A549 (cell line): ENCODE measurements around the gene CFAP46. TPM values are rescaled to one million over a fixed set of nuclear protein-coding genes. Genes with fewer than 3 reads are reported as not detected.

Experiments
- ATAC-seq, 2 experiments: fragments of 200-7000 bp in 1 of 2; fragments of >200 bp in 1 of 2; cut with Nextera tagmentation in 1 of 2; cut with Tn5 transposase in 1 of 2; 3 replicates each; pipeline versions ENCODE4 v1.8.0 to v1.9.1; 2018 to 2020; ENCODE audit warnings: mild to moderate bottlenecking in 1 of 2, moderate library complexity in 1 of 2
- CTCF ChIA-PET: fragments of 300-600 bp; sonication (Branson Sonifier 250); formaldehyde crosslinking; extraction: SDS; loops from one replicate; lab custom pipeline; 2021; ENCODE audit warnings: antibody characterized with exemption, inconsistent platforms; lab: Yijun Ruan, JAX
- POLR2A ChIA-PET: fragments of 350-600 bp; formaldehyde crosslinking; extraction: SDS; loops from one replicate; lab custom pipeline; 2021; ENCODE audit warnings: antibody characterized with exemption, inconsistent platforms; lab: Yijun Ruan, JAX
- DNase-seq, 2 experiments: peaks; one replicate each; pipeline versions ENCODE4 v3.0.0 to v3.0.0-alpha.2; 2011 to 2016; ENCODE audit warnings: low read depth in 1 of 2, low spot score in 1 of 2
- FAIRE-seq: peaks from 2 replicates; lab custom pipeline; 2011; peaks lifted over from hg19 to GRCh38; lab: Jason Lieb, UNC
- H3K27ac ChIP-seq, 2 experiments: fragments of >200 bp; sonication (Bioruptor Twin); formaldehyde crosslinking; 3 replicates each; pipeline ENCODE4 v1.5.1; 2016 to 2017
- H3K4me1 ChIP-seq: fragments of >200 bp; sonication (Bioruptor Twin); formaldehyde crosslinking; 3 replicates; pipeline ENCODE4 v1.6.1; 2016
- H3K4me2 ChIP-seq: fragments of >200 bp; sonication (Bioruptor Twin); formaldehyde crosslinking; 3 replicates; pipeline ENCODE4 v1.6.1; 2016
- H3K4me3 ChIP-seq: fragments of >200 bp; sonication (Bioruptor Twin); formaldehyde crosslinking; 3 replicates; pipeline ENCODE4 v1.5.1; 2016
- H3K9me3 ChIP-seq: fragments of >200 bp; sonication (Bioruptor Twin); formaldehyde crosslinking; 3 replicates; pipeline ENCODE4 v1.6.1; 2016
- CTCF ChIP-seq: fragments of >200 bp; sonication (Bioruptor Twin); formaldehyde crosslinking; IDR thresholded peaks from 3 replicates; pipeline ENCODE4 v1.5.1; 2016
- ESRRA ChIP-seq: fragments of 150-350 bp; IDR thresholded peaks from 2 replicates; pipeline ENCODE4 v1.6.1; 2014; ENCODE audit warnings: mild to moderate bottlenecking, low read length, borderline replicate concordance
- FOSB ChIP-seq: fragments of 250-450 bp; sonication (Bioruptor Pico); IDR thresholded peaks from 2 replicates; pipeline ENCODE4 v1.5.0; 2020; ENCODE audit warnings: mild to moderate bottlenecking, moderate library complexity
- FOSL2 ChIP-seq, 2 experiments: fragments of 450-650 bp in 1 of 2; fragments of >200 bp in 1 of 2; sonication (Bioruptor Twin) in 1 of 2; formaldehyde crosslinking; IDR thresholded peaks; 2 replicates each; pipeline versions ENCODE4 v1.5.0 to v1.6.1; 2016 to 2020; ENCODE audit warnings: mild to moderate bottlenecking in 1 of 2, moderate library complexity in 1 of 2
- HDAC2 ChIP-seq: fragments of 200-600 bp; sonication (generic); IDR thresholded peaks from 2 replicates; pipeline ENCODE4 v1.6.1; 2016
- HEYL ChIP-seq: fragments of 250-450 bp; sonication (Bioruptor Pico); IDR thresholded peaks from 2 replicates; pipeline ENCODE4 v1.8.0; 2021; ENCODE audit warnings: mild to moderate bottlenecking, moderate library complexity
- HMGXB4 ChIP-seq: fragments of 250-450 bp; sonication (Bioruptor Pico); IDR thresholded peaks from 2 replicates; pipeline ENCODE4 v1.5.0; 2021; ENCODE audit warnings: mild to moderate bottlenecking, moderate library complexity, borderline replicate concordance
- HOXA7 ChIP-seq: fragments of 250-450 bp; sonication (Bioruptor Pico); IDR thresholded peaks from 2 replicates; pipeline ENCODE4 v1.5.0; 2020; ENCODE audit warnings: mild to moderate bottlenecking, moderate library complexity
- HOXB13 ChIP-seq: fragments of 250-450 bp; sonication (Bioruptor Pico); IDR thresholded peaks from 2 replicates; pipeline ENCODE4 v1.5.0; 2020; ENCODE audit warnings: low read depth, mild to moderate bottlenecking, moderate library complexity
- KDM5A ChIP-seq: fragments of 200-600 bp; sonication (generic); IDR thresholded peaks from 2 replicates; pipeline ENCODE4 v1.6.1; 2016; ENCODE audit warnings: antibody characterized with exemption, mild to moderate bottlenecking
- MAFK ChIP-seq: fragments of 450-650 bp; IDR thresholded peaks from 2 replicates; pipeline ENCODE4 v1.6.1; 2014; ENCODE audit not compliant: partially characterized antibody
- MAX ChIP-seq: IDR thresholded peaks from 2 replicates; pipeline ENCODE4 v1.6.1; 2012
- NFE2L2 ChIP-seq: fragments of 150-350 bp; conservative IDR thresholded peaks from 2 replicates; pipeline ENCODE4 v1.6.1; 2014; ENCODE audit warnings: low read length
- RAD21 ChIP-seq, 2 experiments: fragments of >200 bp in 1 of 2; sonication (Bioruptor Twin) in 1 of 2; formaldehyde crosslinking in 1 of 2; IDR thresholded peaks in 1 of 2; conservative IDR thresholded peaks in 1 of 2; 2 replicates in 1 of 2; 3 replicates in 1 of 2; pipeline ENCODE4 v1.6.1; 2012 to 2018; ENCODE audit warnings: inconsistent platforms in 1 of 2
- RARB ChIP-seq: fragments of 250-450 bp; sonication (Bioruptor Pico); IDR thresholded peaks from 2 replicates; pipeline ENCODE4 v1.8.0; 2021; ENCODE audit warnings: mild to moderate bottlenecking, moderate library complexity
- TFCP2L1 ChIP-seq: fragments of 250-450 bp; sonication (Bioruptor Pico); IDR thresholded peaks from 2 replicates; pipeline ENCODE4 v1.5.0; 2021; ENCODE audit warnings: mild to moderate bottlenecking
- USF2 ChIP-seq: fragments of 450-650 bp; IDR thresholded peaks from 2 replicates; pipeline ENCODE4 v1.6.1; 2014; ENCODE audit warnings: antibody characterized with exemption
- ZSCAN20 ChIP-seq: fragments of 250-450 bp; sonication (Bioruptor Pico); IDR thresholded peaks from 2 replicates; pipeline ENCODE4 v1.8.0; 2022; ENCODE audit warnings: mild to moderate bottlenecking, moderate library complexity
- WGBS: methylation state at CpG from one replicate; pipeline ENCODE4 v1.1.6; 2017; ENCODE audit errors: missing lambda C conversion rate; 5-methylcytosine and 5-hydroxymethylcytosine counted together
- polyA plus RNA-seq, 4 experiments: library from polyadenylated mRNA; depleted of rRNA in 3 of 4; stranded (reverse); fragments of >200 nt; fragmentation: RNase III in 1 of 4; extraction: RNeasy Plus Mini Kit Qiagen cat#74134 plus additional on column Dnase treatment in 1 of 4; gene quantifications; 2 replicates in 3 of 4; 3 replicates in 1 of 4; pipeline ENCODE4 v1.2.3, GENCODE V29; 2011 to 2017

Gene CFAP46
- polyA plus RNA-seq, 2 of the 4 experiments (the other 2 are of a cell fraction): 0.88 to 1.8 TPM

- TF ChIP-seq CTCF (no peak), KDM5A (no peak), RAD21 (conservative IDR thresholded peaks at IDR 0.05 in 1 of 2, IDR thresholded peaks at IDR 0.05 in 1 of 2) (no peak), NFE2L2 (no peak), HMGXB4 (CRISPR knock-in tag) (no peak)
These were observed 127.1 kb downstream of the CFAP46 start (continued) for GRCh38 chr10:132815168-132815857.

- no peak for ATAC-seq
- Histone ChIP-seq H3K4me1 (no peaks in the 10 kb centered on the region), H3K9me3 (peaks cover 3% of the 10 kb centered on the region; the same call in 2 of the 3 replicates), H3K4me2 (no peak overlapping the region), H3K27ac (no peak overlapping the region), H3K4me3 (no peak overlapping the region)
- ChIA-PET CTCF (interaction anchor here (0.9 kb wide), 1 partner anchor 72 kb away, joined by 3 read pairs; no protein-coding TSS in a partner anchor), POLR2A (no interaction called here)
- no peak for TF ChIP-seq RARB (CRISPR knock-in tag)
- TF ChIP-seq HOXB13: no peak
- no peak for TF ChIP-seq KDM5A
- no peak for TF ChIP-seq HDAC2
- TF ChIP-seq TFCP2L1: no peak
- no peak for TF ChIP-seq FOSB
- no peak for TF ChIP-seq USF2
- TF ChIP-seq ZSCAN20: no peak
- TF ChIP-seq ESRRA: no peak
- TF ChIP-seq FOSL2 (IDR thresholded peaks at IDR 0.05): no peak
- TF ChIP-seq FOSL2 (CRISPR knock-in tag; IDR thresholded peaks at IDR 0.05): no peak
- TF ChIP-seq MAFK: no peak
- TF ChIP-seq NFE2L2: no peak
- no peak for TF ChIP-seq MAX
- no peak for TF ChIP-seq HOXA7
- TF ChIP-seq HEYL (CRISPR knock-in tag): no peak
- 62% methylated on average over 7 of the region's 16 CpGs for WGBS
- no peak for FAIRE-seq
- no peak for DNase-seq
These were observed 127.9 kb downstream of the CFAP46 start for GRCh38 chr10:132814469-132814856.
